ENCODE results near the gene EMC8.

Gene EMC8

DNA sequence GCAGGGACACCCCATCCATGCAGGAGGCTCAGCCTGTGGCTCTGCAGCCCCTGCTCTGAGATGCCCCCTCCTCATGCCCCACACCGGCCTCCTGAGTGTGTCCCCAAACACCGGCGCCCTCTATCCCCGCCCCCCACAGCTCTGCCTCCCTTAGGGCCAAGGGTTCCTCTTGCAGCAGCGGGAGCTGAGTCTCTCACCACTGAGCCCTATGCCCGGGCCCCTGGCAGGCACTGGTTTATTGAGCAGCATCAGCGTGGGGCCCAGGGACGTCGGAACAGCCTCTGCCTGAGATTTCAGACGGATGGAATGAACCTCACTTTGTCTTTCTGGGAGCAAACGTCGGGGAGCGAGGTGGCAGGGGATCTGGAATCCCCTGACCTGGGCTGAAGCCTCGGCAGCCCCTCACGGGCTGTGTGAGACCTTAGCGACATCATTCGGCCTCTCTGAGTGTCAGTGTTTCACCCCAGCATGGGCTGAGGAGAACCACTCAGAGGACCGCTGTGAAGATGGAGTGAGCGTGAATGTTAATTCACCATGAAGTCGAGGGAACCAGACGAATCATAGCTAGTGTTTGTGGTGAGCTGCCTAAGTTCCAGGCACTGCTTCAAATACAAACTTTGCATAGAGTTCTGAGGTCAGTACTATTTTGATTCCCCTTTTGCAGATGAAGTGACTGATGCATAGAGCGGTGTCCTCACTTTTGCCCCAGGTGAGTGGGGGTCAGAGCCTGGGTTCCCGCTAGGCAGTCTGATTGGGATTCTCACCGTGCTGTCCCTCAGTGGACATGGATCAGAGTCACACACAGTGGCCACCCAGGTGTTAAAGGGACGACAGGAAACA lies 43.2 kb downstream of the EMC8 start:
- DNase-seq (ENCODE audit: low read depth in 2 of 2): no peak

DNA sequence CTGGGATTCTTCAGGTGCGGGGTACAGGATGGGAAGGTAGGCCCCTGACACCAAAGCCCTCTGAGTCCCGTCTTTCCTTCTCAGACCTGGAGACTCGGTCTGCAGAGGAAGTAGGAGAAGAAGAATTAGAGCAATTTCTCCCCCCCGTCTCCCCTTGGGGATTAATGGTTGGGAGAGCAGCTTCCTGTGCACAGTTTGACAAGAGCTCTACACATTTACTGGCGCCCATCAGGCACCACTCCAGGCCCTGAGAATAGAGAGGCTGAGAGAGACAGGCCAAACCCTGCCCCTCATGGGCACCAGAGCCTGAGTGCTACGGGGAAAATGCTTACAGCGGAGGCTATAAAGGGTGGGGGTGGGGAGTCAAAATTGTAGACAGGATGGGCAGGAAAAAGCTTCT lies 44.9 kb downstream of the EMC8 start:
- no peak for DNase-seq (ENCODE audit: low read depth in 2 of 2)

DNA sequence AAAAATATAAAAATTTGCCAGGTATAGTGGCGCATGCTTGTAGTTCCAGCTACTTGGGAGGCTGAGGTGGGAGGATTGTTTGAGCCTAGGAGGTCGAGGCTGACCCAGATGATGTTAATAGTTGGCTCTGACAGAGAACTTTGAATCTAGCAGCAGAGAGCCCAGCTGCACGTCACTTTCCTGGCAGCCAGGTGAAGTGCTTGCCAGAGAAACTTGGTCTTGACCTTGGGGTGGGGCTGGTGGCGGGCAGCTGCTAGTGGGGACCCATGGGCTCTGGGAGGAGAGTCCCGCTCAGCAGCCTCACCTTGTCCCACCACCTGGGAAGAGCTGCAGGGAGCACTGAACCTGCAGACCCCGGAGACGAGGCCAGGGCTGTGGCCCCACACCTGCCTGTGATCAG lies 45.4 kb downstream of the EMC8 start:
- DNase-seq (ENCODE audit: low read depth in 2 of 2): no peak

GRCh38 chr16:85753559-85753958 lies 45.8 kb downstream of the EMC8 start:
- no peak for DNase-seq (ENCODE audit: low read depth in 2 of 2)

DNA sequence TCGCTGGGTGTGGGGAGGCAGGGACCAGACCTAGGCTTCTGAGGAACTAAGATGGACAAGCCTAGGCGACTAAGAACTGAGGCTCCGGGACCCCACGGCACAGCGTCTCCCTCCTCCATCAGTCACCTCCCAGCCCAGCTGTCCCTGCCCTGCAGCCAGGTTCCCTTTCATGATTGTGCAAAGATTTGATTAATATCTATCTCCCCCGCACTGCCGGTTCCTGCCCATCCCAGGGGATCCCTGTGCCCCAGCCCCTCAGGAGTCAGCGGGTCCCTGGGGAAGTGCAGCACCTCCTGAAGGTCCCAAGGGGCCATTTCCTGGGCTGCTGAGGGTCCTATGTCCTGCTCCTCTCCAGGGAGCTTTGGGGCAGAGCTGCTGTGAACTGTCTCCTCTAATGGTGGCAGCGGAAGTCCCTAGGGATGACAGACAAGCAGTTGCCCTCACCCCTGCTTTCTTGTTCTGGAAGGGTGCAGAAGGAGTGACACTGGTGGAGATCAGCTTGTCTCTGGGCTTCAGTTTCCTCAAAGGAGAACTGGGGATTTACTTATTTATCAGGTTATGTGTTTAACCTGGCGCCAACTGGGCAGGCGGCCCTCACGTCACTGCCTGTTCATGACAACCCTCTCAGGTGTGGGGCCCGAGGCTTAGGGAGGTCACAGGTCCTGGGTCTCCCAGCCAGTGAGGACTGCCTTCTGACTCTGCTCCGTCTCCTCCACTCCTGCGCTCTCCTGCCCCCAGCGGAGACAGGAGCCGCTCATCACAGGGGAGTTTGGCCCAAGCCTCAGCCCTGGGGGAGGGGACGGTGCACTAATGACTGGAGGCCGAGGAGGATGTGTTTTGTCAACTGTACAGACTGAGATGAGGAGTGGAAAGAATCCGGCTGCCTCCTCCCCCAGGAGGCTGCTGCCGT lies 46.6 kb downstream of the EMC8 start:
- DNase-seq (ENCODE audit: low read depth in 2 of 2): no peak

DNA sequence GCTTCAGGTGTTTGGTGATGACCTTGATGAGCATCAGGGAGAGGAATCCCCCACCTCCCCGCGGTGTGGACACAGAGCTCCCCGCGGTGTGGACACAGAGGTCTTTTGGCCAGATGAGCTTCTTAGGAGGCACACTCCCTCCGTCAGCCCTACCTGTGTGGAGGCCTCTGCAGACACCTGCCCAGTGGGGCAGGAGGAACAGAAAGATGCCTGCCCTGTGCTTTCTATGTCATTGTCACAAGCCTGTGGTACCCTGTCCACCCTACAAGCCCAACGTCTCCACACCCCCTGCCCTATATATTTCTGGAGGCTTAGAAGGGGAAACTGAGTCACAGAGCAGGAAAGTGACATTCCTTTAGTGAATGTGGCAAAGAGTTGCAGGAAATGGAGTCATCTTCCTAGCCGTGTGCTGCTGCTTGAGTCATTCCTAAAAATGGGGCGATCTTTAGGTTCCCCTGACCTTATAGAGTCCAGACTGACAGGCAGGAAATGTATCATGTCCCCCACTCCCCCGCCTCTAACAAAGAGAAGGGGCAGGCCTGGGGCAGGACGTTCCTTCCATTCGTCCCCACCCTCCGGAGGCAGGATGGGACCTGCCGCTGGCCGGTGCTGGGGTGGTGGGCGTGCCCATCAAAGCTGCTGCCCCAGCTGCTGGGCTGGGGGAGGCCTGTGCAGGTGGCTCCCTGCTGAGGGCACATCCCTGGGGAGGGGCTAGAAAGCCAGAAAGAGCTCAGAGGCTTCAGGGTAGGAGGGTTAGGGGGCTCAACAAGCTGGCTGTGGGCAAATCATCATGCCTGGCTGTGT lies 47.4 kb downstream of the EMC8 start:
- DNase-seq (ENCODE audit: low read depth in 2 of 2): no peak

DNA sequence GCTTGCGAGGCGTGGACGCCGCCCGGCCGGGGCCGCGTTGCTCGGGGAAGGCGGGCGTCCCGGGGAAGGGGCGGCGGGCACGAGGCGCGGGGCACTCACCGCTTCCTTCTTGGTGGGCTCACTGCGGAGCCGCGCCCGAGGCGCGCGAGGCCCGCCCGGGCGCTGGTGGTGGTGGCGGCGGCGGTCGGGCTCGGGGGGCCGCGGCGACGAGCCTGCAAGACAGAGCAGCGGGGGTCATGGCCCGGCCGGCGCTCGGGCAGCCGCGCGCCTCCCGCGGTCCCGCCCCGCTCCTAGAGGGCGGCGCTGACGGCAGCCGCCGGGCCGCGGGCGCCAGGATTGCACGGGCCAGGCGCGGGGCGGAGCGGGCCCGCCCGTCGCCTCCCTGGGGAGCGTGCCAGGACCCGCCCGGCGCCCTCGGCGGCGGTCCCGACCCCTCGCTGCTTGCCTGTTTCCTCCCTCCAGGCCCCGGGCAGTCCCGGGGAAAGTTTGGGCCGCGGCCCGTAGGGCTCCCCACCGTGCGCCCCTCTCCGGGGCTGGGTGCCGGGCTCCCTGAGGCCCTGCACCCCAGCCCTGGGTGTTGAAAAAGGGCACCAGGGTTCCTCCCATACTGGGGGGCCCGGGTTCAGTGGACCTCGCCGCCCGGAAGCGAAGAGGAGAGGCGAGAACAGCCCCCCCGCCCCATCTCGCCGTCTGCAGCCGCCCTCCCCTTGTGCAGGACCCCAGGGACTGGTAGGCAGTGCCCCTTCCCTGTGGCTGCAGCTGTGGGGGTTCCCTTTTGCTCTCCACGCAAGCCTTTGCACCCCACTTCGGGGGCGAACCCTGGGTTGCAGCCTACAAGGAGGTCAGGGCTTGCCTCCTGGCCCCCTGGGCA lies 48.3 kb downstream of the EMC8 start, which contains the start of gene C16orf74:
C16orf74 (minus strand) TSS at position 270 of the 871 bp plus-strand sequence. CDS start 15,879 bp downstream, outside the sequence.
- peak in 1 of 2 donors; percentile 15 for DNase-seq (ENCODE audit: low read depth in 2 of 2)

- DNase-seq (ENCODE audit: low read depth in 2 of 2): no peak
Measured at GRCh38 chr16:85750146-85750826, 49.1 kb downstream of the EMC8 start.

DNA sequence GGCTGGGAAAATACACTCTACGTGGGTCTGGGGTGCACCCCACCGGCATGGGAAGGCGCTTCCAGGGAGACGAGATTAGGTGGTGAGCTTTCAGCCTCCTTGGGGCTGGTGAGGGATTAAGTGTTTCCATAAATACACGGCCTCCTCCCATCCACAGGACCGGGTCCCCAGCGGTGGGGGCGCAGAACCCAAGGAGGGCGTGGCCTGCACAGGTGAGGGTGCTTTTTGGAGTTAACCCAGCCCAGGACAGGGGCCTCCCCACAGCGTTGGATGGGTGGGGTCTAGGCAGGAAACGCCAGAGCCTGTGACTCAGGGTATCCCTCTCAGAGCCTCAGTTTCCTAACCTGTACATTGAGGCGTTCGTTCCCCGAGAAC lies 49.6 kb downstream of the EMC8 start:
- no peak for DNase-seq (ENCODE audit: low read depth in 2 of 2)

DNA sequence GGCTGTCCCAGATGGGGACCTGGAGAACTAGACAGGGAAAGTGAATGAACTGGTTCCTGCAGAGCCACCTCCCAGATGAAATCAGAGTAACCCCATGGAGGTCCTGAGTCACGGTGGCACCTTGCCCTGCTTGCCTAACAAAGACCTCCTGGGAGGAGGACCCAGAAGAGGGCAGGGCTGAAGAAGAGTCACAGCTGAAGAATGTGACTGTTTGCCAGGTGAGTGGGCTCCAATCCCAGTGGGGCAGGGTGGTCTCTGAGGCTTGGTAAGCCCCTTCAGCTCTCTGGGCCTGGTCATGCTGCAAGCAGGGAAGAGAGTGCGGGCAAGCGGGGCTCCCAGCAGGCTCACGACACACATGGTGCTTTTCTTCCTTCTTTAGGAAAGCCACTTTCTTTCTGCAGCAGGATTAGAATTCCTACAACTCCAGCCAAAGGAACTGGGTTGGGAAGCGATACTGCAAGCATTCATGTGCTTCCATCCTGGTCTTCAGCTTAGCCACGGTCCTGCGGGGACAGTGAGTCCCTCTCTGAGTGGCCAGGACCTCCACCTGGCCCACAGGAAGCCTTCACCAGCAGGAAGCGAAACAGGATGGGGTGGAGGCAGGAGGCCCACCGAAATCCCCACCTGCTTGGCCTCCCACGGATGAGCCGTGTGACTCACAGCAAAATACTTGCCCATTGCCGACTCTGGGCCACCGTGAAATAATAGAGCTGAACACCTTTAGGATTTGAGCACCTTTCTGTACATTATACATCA lies 52.7 kb downstream of the EMC8 start:
- no peak for DNase-seq (ENCODE audit: low read depth in 2 of 2)

DNA sequence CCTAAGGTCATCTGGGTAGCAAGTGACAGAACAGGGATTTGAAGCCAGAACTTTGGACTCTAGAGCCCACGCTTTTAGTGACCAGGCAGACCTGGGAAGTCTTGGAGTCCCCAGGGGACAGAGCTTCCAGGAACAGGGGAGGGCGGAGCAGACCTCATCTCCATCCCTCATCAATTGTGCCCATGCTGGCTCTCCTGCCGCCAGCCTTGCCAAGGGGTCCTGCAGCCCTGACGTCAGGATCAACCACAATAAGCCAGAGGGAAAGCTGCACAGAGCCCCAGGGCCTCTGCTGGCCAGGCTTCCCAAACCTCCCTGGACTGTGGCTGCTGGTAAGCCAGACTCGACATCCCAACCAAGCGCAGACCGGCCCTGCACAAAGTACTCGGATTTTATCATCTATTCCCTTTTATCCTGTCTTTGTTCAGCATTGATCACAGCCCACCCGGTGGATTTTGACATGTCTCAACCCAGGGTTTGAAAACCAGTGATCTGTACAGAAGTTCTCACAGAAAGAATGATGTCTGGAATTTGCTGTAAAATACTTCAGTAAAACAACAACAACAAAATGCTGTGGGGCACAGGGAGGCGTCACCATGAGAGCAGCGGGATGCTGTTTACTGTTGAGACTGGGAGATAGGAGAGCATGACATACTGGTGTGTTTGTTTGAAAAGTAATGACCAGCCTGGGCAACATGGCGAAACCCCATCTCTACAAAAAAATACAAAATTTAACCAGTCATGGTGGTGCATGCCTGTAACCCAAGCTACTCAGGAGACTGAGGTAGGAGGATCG lies 60.2 kb downstream of the EMC8 start:
- no peak for DNase-seq (ENCODE audit: low read depth in 2 of 2)

DNA sequence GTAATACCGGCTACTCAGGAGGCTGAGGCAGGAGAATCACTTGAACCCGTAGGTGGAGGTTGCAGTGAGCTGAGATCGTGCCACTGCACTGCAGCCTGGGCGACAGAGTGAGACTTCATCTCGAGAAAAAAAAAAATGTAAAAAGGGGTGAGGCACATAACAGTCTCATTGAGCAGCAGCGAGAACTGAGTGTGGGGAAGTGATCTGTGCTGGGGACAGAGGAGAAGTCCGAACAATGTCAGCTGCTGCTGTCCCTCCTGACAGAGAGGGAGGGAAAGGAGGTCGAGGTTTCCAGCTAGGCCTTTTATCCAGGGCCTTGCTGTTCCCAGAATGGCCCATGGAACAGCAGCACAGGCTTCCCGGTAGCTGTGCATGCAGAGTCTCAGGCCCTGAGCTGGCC lies 62.4 kb downstream of the EMC8 start:
- DNase-seq (ENCODE audit: low read depth in 2 of 2): no peak

- no peak for DNase-seq (ENCODE audit: low read depth in 2 of 2)
Measured at GRCh38 chr16:85735946-85736345, 63.4 kb downstream of the EMC8 start.

GRCh38 chr16:85735225-85735635 lies 64.1 kb downstream of the EMC8 start:
- DNase-seq (ENCODE audit: low read depth in 2 of 2): no peak

GRCh38 chr16:85734311-85735017 lies 64.9 kb downstream of the EMC8 start:
- DNase-seq (ENCODE audit: low read depth in 2 of 2): no peak

- DNase-seq (ENCODE audit: low read depth in 2 of 2): no peak
Measured at GRCh38 chr16:85733839-85734170, 65.5 kb downstream of the EMC8 start.

- no peak for DNase-seq (ENCODE audit: low read depth in 2 of 2)
Measured at GRCh38 chr16:85733155-85733838, 66.0 kb downstream of the EMC8 start.

GRCh38 chr16:85731179-85731578 lies 68.2 kb downstream of the EMC8 start:
- no peak for DNase-seq (ENCODE audit: low read depth in 2 of 2)
